H1 (cell line): Measurements from ENCODE around the gene LRRC49.

Experiments used
- CHD1 ChIP-seq: IDR thresholded peaks from 2 replicates; pipeline ENCODE4 v1.6.1; 2012; ENCODE audit warnings: low read depth, low read length, improper control_type of control experiment
- EP300 ChIP-seq, 2 experiments: IDR thresholded peaks; 1 replicate in 1 of 2; 2 replicates in 1 of 2; pipeline ENCODE4 v1.6.1; 2011 to 2012; ENCODE audit warnings: low read depth in 2 of 2, low read length in 2 of 2, mild to moderate bottlenecking in 2 of 2, borderline replicate concordance in 1 of 2, inconsistent platforms in 1 of 2, moderate library complexity in 1 of 2
- EZH2 ChIP-seq: fragments of 200-600 bp; sonication (generic); IDR thresholded peaks from 2 replicates; pipeline ENCODE4 v1.7.1; 2012; ENCODE audit warnings: low read depth, mild to moderate bottlenecking, moderate library complexity, low read length, inconsistent platforms; ENCODE audit not compliant: severe bottlenecking
- GTF2F1 ChIP-seq: IDR thresholded peaks from 2 replicates; pipeline ENCODE4 v1.6.1; 2012; ENCODE audit warnings: low read depth, low read length, improper control_type of control experiment, borderline replicate concordance
- JUND ChIP-seq: IDR thresholded peaks from 2 replicates; pipeline ENCODE4 v1.6.1; 2011; ENCODE audit warnings: mild to moderate bottlenecking, improper control_type of control experiment, low read length
- POLR2A ChIP-seq, 2 experiments: IDR thresholded peaks; 1 replicate in 1 of 2; 2 replicates in 1 of 2; pipeline ENCODE4 v1.6.1; 2011; ENCODE audit warnings: low read depth in 2 of 2, low read length in 2 of 2, mild to moderate bottlenecking in 2 of 2; ENCODE audit errors: control extremely low read depth in 1 of 2
- POLR2AphosphoS5 ChIP-seq: IDR thresholded peaks from 2 replicates; pipeline ENCODE4 v1.6.1; 2011; ENCODE audit warnings: low read depth, low read length
- RAD21 ChIP-seq, 2 experiments: IDR thresholded peaks in 1 of 2; conservative IDR thresholded peaks in 1 of 2; 2 replicates each; pipeline ENCODE4 v1.6.1; 2011; ENCODE audit warnings: low read depth in 2 of 2, low read length in 2 of 2, improper control_type of control experiment in 1 of 2, inconsistent platforms in 1 of 2, mild to moderate bottlenecking in 1 of 2, moderate library complexity in 1 of 2
- RFX5 ChIP-seq: IDR thresholded peaks from 2 replicates; pipeline ENCODE4 v1.6.1; 2011; ENCODE audit warnings: low read depth, low read length, improper control_type of control experiment, borderline replicate concordance
- SP2 ChIP-seq: IDR thresholded peaks from 2 replicates; pipeline ENCODE4 v1.6.1; 2012; ENCODE audit warnings: mild to moderate bottlenecking, low read length, inconsistent platforms
- SUZ12 ChIP-seq: fragments of 200-600 bp; sonication (generic); IDR thresholded peaks from 2 replicates; pipeline ENCODE4 v1.6.1; 2012; ENCODE audit warnings: mild to moderate bottlenecking, inconsistent platforms, low read length, moderate library complexity, mixed read lengths
- TAF1 ChIP-seq: IDR thresholded peaks from 2 replicates; pipeline ENCODE4 v1.6.1; 2011; ENCODE audit warnings: mild to moderate bottlenecking, low read depth, low read length
- YY1 ChIP-seq: IDR thresholded peaks from 2 replicates; pipeline ENCODE4 v1.6.1; 2011; ENCODE audit warnings: low read depth, mild to moderate bottlenecking, low read length
- TF ChIP-seq, protein P1 (sequence below), 3 experiments: IDR thresholded peaks; 1 replicate in 2 of 3; 2 replicates in 1 of 3; pipeline versions ENCODE4 v1.5.1 to v1.6.1; 2011; ENCODE audit warnings: low read length in 3 of 3, mild to moderate bottlenecking in 3 of 3, inconsistent platforms in 2 of 3, low read depth in 1 of 3, moderate library complexity in 1 of 3; ENCODE audit not compliant: insufficient read depth in 1 of 3; ENCODE audit errors: control extremely low read depth in 1 of 3

DNA sequence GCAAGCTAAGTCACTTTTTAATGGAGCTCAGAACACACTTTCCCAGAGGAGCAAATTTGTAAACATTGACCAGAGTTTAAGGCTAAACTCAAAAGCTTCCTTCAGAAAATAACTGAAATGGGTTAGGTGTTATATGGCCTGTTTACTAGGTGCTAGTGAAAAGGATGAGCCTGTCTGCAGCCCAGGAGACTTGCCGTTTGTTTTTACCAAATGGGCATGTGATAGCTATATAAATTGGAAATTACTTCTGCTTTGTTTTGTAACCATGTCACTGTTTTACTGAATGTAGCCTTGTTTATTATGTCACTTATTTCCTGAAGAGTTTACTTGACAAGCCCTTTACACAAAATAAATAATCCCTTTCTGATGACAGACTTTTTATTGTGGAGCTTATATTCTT lies 113.3 kb downstream of the LRRC49 start:
- no peak for TF ChIP-seq EZH2
- TF ChIP-seq, protein P1, sequence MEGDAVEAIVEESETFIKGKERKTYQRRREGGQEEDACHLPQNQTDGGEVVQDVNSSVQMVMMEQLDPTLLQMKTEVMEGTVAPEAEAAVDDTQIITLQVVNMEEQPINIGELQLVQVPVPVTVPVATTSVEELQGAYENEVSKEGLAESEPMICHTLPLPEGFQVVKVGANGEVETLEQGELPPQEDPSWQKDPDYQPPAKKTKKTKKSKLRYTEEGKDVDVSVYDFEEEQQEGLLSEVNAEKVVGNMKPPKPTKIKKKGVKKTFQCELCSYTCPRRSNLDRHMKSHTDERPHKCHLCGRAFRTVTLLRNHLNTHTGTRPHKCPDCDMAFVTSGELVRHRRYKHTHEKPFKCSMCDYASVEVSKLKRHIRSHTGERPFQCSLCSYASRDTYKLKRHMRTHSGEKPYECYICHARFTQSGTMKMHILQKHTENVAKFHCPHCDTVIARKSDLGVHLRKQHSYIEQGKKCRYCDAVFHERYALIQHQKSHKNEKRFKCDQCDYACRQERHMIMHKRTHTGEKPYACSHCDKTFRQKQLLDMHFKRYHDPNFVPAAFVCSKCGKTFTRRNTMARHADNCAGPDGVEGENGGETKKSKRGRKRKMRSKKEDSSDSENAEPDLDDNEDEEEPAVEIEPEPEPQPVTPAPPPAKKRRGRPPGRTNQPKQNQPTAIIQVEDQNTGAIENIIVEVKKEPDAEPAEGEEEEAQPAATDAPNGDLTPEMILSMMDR (IDR thresholded peaks at IDR 0.05; ENCODE audit: control extremely low read depth in 1 of 3, insufficient read depth in 1 of 3, low read depth in 1 of 3, low read length in 3 of 3), result no peak
- TF ChIP-seq GTF2F1, result no peak
- no peak for TF ChIP-seq JUND
- TF ChIP-seq POLR2A (IDR thresholded peaks at IDR 0.05; ENCODE audit: control extremely low read depth in 1 of 2, low read depth in 2 of 2, low read length in 2 of 2), result no peak
- no peak for TF ChIP-seq TAF1
- TF ChIP-seq EP300 (IDR thresholded peaks at IDR 0.05; ENCODE audit: borderline replicate concordance in 1 of 2, low read depth in 2 of 2, low read length in 2 of 2), result no peak
- no peak for TF ChIP-seq RFX5
- no peak for TF ChIP-seq RAD21 (IDR thresholded peaks at IDR 0.05 in 1 of 2, conservative IDR thresholded peaks at IDR 0.05 in 1 of 2; ENCODE audit: low read depth in 2 of 2, low read length in 2 of 2)
- TF ChIP-seq SUZ12, result no peak
- no peak for TF ChIP-seq YY1
- no peak for TF ChIP-seq CHD1
- TF ChIP-seq SP2, result no peak
- TF ChIP-seq POLR2AphosphoS5, result no peak
